Measurements from ENCODE around the gene SORCS2.
A peak's percentile ranks its signal among the peaks of the same experiment; 100 is the strongest.

SORCS2 gene

DNA sequence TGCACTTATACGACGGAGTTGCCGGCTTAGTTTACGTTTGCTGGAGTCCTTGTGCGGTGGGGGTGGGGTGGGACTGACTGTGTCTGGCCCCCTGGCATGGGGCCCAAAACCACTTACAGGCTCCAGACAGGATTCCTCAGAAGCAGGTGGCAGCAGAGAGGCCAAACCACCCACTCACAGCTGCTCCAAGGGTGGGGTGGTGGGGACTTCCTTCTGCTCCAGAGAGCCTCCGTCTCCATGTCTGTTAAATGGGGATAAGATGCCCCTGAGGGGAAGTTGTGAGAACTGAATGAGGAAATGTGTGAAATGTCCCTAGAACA lies 205.7 kb downstream of the SORCS2 start (continued):
- TF ChIP-seq ZNF19 (tag by site-specific recombination; IDR thresholded peaks at IDR 0.05; ENCODE audit: low read depth) (no peak), ZNF645 (tag by site-specific recombination; IDR thresholded peaks at IDR 0.05) (no peak), ZFP69B (tag by site-specific recombination; IDR thresholded peaks at IDR 0.05) (no peak), BCL6B (tag by site-specific recombination; IDR thresholded peaks at IDR 0.05) (no peak), GLI4 (tag by site-specific recombination; IDR thresholded peaks at IDR 0.05) (no peak), ZNF18 (tag by site-specific recombination; IDR thresholded peaks at IDR 0.05) (peak; percentile 91; the same call in 1 of the 2 replicates), ZNF530 (tag by site-specific recombination; IDR thresholded peaks at IDR 0.05; ENCODE audit: low read depth) (no peak), PATZ1 (tag by site-specific recombination; IDR thresholded peaks at IDR 0.05) (0 out of 2 replicates have a peak, but pooled peaks have one; percentile 13), ZNF223 (tag by site-specific recombination; IDR thresholded peaks at IDR 0.05) (no peak), ZNF692 (tag by site-specific recombination; IDR thresholded peaks at IDR 0.05) (0 out of 2 replicates have a peak, but pooled peaks have one; percentile 37), ZXDB (tag by site-specific recombination; IDR thresholded peaks at IDR 0.05) (no peak), OVOL3 (tag by site-specific recombination; IDR thresholded peaks at IDR 0.05) (no peak), ZNF701 (tag by site-specific recombination; IDR thresholded peaks at IDR 0.05) (no peak), ZBTB20 (tag by site-specific recombination; IDR thresholded peaks at IDR 0.05) (no peak), SP2 (tag by site-specific recombination; IDR thresholded peaks at IDR 0.05) (no peak), ZNF266 (tag by site-specific recombination; IDR thresholded peaks at IDR 0.05; ENCODE audit: low read depth) (no peak), ZSCAN30 (tag by site-specific recombination; IDR thresholded peaks at IDR 0.05) (no peak), ZIC2 (tag by site-specific recombination; IDR thresholded peaks at IDR 0.05) (peak; percentile 29), ZFHX2 (tag by site-specific recombination; conservative IDR thresholded peaks at IDR 0.05) (peak; percentile 77), ZNF280C (tag by site-specific recombination; IDR thresholded peaks at IDR 0.05) (no peak), ZNF488 (tag by site-specific recombination; IDR thresholded peaks at IDR 0.05) (no peak), TCF7L2 (IDR thresholded peaks at IDR 0.05; ENCODE audit: borderline replicate concordance, low read depth, low read length) (no peak), EGR2 (tag by site-specific recombination; IDR thresholded peaks at IDR 0.05; ENCODE audit: low read depth) (peak; percentile 58; the same call in 1 of the 2 replicates), ZNF248 (tag by site-specific recombination; IDR thresholded peaks at IDR 0.05) (no peak), ZNF391 (tag by site-specific recombination; IDR thresholded peaks at IDR 0.05; ENCODE audit: borderline replicate concordance, low read depth) (no peak), SP7 (tag by site-specific recombination; IDR thresholded peaks at IDR 0.05) (no peak), ZNF121 (tag by site-specific recombination; IDR thresholded peaks at IDR 0.05) (no peak), ZNF660 (tag by site-specific recombination; IDR thresholded peaks at IDR 0.05) (0 out of 2 replicates have a peak, but pooled peaks have one; percentile 31)

All from HEK293 (cell line).